Measurements from ENCODE around the gene NUP214. TPM values are rescaled to one million over a fixed set of nuclear protein-coding genes. Genes with fewer than 3 reads are reported as not detected.

The NUP214 gene
- total RNA-seq, 1 experiment from 2014 or later = 25.6 TPM

DNA sequence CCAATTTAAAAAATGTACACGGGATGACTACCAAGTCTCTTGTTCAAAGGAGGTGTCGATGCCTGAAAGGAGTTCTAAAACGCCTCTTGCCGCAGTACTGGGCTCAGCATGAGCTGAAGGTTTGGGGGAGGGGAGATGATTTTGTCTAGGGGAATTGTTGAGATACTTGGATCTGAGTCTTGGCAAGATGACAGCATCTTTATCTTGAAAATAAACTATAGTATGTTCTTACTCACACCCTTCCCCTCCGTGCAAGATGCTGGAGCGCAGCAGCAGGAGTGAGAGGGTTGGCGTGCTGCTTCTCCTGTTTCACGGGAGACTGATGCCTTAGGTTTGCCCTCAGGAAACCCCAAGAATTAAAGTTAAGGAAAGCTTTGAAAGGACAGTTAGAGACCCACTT is 103.6 kb downstream of the NUP214 start:
- Histone ChIP-seq H2AFZ (ENCODE audit: low read length) (no peak overlapping the region), H3K9me3 (ENCODE audit: low read length) (no peaks in the 10 kb centered on the region), H3K9me2 (replicated peaks; ENCODE audit: low read length) (no peaks in the 10 kb centered on the region), H3K27me3 (ENCODE audit: low read length) (no peaks in the 10 kb centered on the region), H4K20me1 (ENCODE audit: low read length) (no peaks in the 10 kb centered on the region), H3K4me1 (ENCODE audit: insufficient read depth, low read length) (no peaks in the 10 kb centered on the region), H3K9ac (ENCODE audit: low read length) (no peak overlapping the region), H3K4me2 (ENCODE audit: low read length) (no peak overlapping the region), H3K79me2 (ENCODE audit: low read length) (no peaks in the 10 kb centered on the region), H3K27ac (ENCODE audit: low read length) (no peak overlapping the region), H3F3A (ENCODE audit: low read length, unreplicated experiment) (no peaks in the 10 kb centered on the region), H3K36me3 (ENCODE audit: low read depth, low read length) (peaks cover 11% of the 10 kb centered on the region; the same call in 1 of the 2 replicates), H3K4me3 (ENCODE audit: low read length) (no peak overlapping the region)
- DNase-seq (no peak), ATAC-seq (no peak)
- BruUV-seq (replicated peaks) = no TSS peak
- intact Hi-C loops (cut with micrococcal nuclease) = no loop called here
- TF ChIP-seq EZH2 (IDR thresholded peaks at IDR 0.05; ENCODE audit: low read length, unreplicated experiment) (no peak), EZH2phosphoT487 (IDR thresholded peaks at IDR 0.05; ENCODE audit: borderline replicate concordance, low read length) (no peak)
- TF ChIP-seq, protein P1, sequence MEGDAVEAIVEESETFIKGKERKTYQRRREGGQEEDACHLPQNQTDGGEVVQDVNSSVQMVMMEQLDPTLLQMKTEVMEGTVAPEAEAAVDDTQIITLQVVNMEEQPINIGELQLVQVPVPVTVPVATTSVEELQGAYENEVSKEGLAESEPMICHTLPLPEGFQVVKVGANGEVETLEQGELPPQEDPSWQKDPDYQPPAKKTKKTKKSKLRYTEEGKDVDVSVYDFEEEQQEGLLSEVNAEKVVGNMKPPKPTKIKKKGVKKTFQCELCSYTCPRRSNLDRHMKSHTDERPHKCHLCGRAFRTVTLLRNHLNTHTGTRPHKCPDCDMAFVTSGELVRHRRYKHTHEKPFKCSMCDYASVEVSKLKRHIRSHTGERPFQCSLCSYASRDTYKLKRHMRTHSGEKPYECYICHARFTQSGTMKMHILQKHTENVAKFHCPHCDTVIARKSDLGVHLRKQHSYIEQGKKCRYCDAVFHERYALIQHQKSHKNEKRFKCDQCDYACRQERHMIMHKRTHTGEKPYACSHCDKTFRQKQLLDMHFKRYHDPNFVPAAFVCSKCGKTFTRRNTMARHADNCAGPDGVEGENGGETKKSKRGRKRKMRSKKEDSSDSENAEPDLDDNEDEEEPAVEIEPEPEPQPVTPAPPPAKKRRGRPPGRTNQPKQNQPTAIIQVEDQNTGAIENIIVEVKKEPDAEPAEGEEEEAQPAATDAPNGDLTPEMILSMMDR (conservative IDR thresholded peaks at IDR 0.05; ENCODE audit: low read depth, low read length) = no peak
- ChIA-PET CTCF (no interaction called here), POLR2A (ENCODE audit: unreplicated experiment) (no interaction called here)

DNA sequence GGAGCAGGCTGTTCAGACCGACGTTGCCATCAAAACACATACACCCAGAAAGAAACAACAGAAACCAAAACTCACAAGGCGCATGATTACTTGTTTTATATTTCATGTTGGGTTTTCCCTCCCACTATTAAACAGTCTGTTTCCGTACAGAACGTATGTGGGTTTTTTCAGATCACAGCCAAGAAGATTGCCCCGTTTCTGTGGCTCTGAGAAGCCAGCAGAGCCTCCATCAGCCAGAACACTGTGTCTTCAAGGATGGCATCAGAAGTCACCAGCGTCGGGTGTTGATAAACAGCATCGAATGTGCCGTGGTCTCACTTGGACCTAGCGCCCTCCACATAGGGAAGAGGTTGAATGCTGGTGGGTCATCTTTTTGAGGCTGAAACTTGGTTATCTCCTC is 108.2 kb downstream of the NUP214 start:
- Histone ChIP-seq H3K9ac (ENCODE audit: low read length) (no peak overlapping the region), H3K27me3 (ENCODE audit: low read length) (no peaks in the 10 kb centered on the region), H3K36me3 (ENCODE audit: low read depth, low read length) (peaks cover 11% of the 10 kb centered on the region; the same call in 1 of the 2 replicates), H3K27ac (ENCODE audit: low read length) (no peak overlapping the region), H4K20me1 (ENCODE audit: low read length) (no peaks in the 10 kb centered on the region), H3K79me2 (ENCODE audit: low read length) (no peaks in the 10 kb centered on the region), H3K9me3 (ENCODE audit: low read length) (no peaks in the 10 kb centered on the region), H3K4me3 (ENCODE audit: low read length) (no peak overlapping the region), H2AFZ (ENCODE audit: low read length) (no peak overlapping the region), H3K4me1 (ENCODE audit: insufficient read depth, low read length) (no peaks in the 10 kb centered on the region), H3K4me2 (ENCODE audit: low read length) (no peak overlapping the region), H3K9me2 (replicated peaks; ENCODE audit: low read length) (no peaks in the 10 kb centered on the region), H3F3A (ENCODE audit: low read length, unreplicated experiment) (no peaks in the 10 kb centered on the region)
- ChIA-PET POLR2A (ENCODE audit: unreplicated experiment) (no interaction called here), CTCF (no interaction called here)
- no peak for TF ChIP-seq EZH2phosphoT487 (IDR thresholded peaks at IDR 0.05; ENCODE audit: borderline replicate concordance, low read length)
- TF ChIP-seq EZH2 (IDR thresholded peaks at IDR 0.05; ENCODE audit: low read length, unreplicated experiment) = no peak
- TF ChIP-seq, protein P1 (conservative IDR thresholded peaks at IDR 0.05; ENCODE audit: low read depth, low read length) = no peak
- DNase-seq = no peak
- intact Hi-C loops (cut with micrococcal nuclease) = no loop called here
- no TSS peak for BruUV-seq (replicated peaks)
- no peak for ATAC-seq

DNA sequence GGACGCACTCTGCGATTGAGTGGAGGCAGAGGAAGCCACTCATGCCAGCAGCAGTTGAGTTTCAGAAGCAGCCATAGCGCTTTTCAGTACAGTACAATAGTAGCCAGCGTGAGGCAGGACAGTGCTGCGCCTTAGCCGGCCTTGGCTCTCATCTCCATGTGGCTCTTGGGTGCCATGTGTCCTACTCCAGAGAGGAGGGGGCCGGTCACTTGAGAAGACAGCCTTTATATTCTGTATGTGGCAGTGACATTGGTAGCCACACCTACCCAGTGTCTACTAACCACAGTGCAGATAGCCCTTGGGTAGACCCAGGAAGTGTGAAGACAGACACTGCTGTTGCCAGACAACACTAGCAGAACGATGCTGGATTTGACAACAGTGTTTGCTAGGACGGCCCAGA is 108.6 kb downstream of the NUP214 start:
- no peak overlapping the region for H3K4me2 ChIP-seq (ENCODE audit: low read length)
- no peaks in the 10 kb centered on the region for H3K9me3 ChIP-seq (ENCODE audit: low read length)
- ChIA-PET POLR2A (ENCODE audit: unreplicated experiment) (no interaction called here), CTCF (no interaction called here)
- no peaks in the 10 kb centered on the region for H3K4me1 ChIP-seq (ENCODE audit: insufficient read depth, low read length)
- no peak overlapping the region for H3K27ac ChIP-seq (ENCODE audit: low read length)
- H3K79me2 ChIP-seq (ENCODE audit: low read length) = no peaks in the 10 kb centered on the region
- no peaks in the 10 kb centered on the region for H3K9me2 ChIP-seq (replicated peaks; ENCODE audit: low read length)
- no peak overlapping the region for H3K4me3 ChIP-seq (ENCODE audit: low read length)
- no peak for ATAC-seq
- H3K36me3 ChIP-seq (ENCODE audit: low read depth, low read length) = peaks cover 11% of the 10 kb centered on the region; the same call in 1 of the 2 replicates
- no peak overlapping the region for H2AFZ ChIP-seq (ENCODE audit: low read length)
- H3K27me3 ChIP-seq (ENCODE audit: low read length) = no peaks in the 10 kb centered on the region
- no TSS peak for BruUV-seq (replicated peaks)
- no peak overlapping the region for H3K9ac ChIP-seq (ENCODE audit: low read length)
- no peaks in the 10 kb centered on the region for H4K20me1 ChIP-seq (ENCODE audit: low read length)
- DNase-seq = no peak
- intact Hi-C loops (cut with micrococcal nuclease) = no loop called here
- TF ChIP-seq EZH2 (IDR thresholded peaks at IDR 0.05; ENCODE audit: low read length, unreplicated experiment) = no peak
- no peak for TF ChIP-seq EZH2phosphoT487 (IDR thresholded peaks at IDR 0.05; ENCODE audit: borderline replicate concordance, low read length)
- TF ChIP-seq, protein P1 (conservative IDR thresholded peaks at IDR 0.05; ENCODE audit: low read depth, low read length) = no peak
- no peaks in the 10 kb centered on the region for H3F3A ChIP-seq (ENCODE audit: low read length, unreplicated experiment)
